LNCAP (cell line): ENCODE results near the gene ANKRD10.

ENCODE experiments used
- CTCF ChIP-seq: fragments of 450-650 bp; IDR thresholded peaks from 2 replicates; pipeline ENCODE4 v1.5.1; 2017; ENCODE audit warnings: mild to moderate bottlenecking

Gene ANKRD10

DNA sequence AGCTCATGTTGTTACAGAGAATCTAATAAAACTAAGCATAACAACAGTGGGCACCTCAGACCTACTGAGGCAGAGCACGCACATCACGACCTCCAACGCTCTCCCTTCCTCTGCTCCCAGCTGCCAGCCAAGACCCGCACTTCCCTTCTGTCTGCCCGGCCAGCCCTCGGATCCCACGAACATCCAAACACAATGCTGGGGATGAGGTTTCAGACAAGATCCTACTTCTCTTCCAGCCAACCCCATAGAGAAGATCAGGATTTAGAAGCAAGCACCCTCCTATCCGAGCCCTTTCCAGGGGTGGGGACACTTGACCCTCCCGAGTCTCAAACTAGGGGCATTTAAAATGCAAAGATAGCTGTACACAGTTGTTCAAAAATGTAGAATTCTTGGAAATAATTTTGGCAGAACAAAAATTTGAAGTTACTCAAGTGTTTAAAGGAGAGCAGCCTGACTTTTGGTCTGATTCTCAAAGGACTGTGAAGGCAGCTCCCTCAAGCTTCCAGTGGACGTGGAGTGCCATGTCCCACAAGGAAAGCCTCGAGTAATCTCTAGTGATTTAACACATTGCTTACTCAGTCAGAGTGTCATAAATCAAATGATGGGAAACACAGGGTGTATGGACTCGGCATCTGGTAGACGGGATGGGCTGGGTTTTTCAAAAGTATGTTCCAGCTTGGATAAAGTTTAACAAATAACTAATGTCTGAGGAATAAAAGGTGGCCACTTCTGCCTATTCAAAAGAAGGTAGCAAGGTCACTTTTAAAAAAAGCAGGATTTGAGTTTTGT lies 32.8 kb downstream of the ANKRD10 start:
- TF ChIP-seq CTCF = no peak

DNA sequence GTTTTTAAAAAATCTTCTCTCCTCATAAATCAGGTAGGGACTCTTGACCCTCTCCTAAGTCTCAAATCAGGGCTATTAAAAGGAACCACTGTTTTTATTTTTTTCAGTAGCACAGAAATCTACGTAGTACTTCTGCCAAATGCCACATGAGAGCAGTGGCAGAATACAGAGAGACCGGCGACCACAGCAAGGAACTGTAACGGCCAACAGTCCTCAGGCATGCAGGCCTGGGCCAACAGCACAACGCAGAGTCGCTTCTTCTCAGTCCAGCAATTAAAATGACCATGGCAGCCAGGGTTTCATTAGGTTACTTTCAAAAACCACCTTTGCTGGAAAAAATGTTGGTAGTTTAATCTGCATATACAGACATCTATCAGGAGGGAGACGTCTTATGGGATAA lies 34.2 kb downstream of the ANKRD10 start:
- no peak for TF ChIP-seq CTCF

- TF ChIP-seq CTCF = no peak
These were observed 35.4 kb downstream of the ANKRD10 start for GRCh38 chr13:110879482-110879881.

DNA sequence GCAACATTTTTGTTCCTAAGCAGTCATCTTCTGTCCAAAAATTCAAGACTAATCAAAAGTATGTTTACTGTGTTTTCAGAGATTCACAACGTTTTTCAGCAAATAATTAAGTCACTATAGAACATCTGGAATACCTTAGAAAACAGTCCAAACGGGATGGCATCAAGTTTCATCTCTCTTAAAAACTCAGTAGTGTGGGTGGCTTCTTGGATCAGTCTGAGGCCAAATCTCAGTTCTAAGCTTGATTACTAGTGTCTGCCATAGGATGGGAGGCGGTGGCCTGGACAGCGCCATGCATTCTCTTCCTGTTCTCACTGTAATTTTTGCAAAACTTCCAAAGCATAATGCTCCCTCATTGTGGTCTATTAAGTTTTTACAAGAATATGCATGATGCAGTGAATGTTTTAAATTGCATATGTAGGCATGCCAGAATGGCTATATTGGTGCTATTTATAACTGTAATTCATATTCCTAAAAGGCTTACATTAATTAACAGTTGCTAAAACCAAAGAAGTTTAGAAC lies 37.1 kb downstream of the ANKRD10 start:
- TF ChIP-seq CTCF = no peak

DNA sequence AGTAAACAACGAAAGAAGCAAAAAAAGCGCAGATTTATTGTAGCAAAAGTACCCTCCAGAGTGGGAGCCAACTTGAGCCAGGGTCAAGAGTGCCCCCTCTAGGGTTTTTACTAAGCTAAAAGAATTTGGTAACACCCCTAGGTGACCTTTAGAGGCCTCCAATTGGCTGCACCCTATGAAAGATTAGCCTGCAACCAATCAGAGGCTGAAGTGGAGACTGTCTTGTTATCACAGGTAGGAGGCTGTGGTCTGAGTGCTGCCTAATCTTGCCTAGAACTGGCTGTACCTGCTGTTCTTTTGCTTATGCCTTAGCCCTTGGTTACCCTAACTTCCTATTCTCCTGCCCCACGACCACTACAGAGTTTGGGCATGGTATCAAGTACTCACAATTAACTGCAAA lies 38.3 kb downstream of the ANKRD10 start:
- no peak for TF ChIP-seq CTCF

- no peak for TF ChIP-seq CTCF
These were observed 39.6 kb downstream of the ANKRD10 start for GRCh38 chr13:110875241-110875640.

GRCh38 chr13:110874508-110874960 lies 40.3 kb downstream of the ANKRD10 start:
- TF ChIP-seq CTCF = no peak
